GM12878 (cell line): ENCODE measurements around the gene ACTRT3. TPM values are rescaled to one million over a fixed set of nuclear protein-coding genes. Genes with fewer than 3 reads are reported as not detected.
A peak's percentile ranks its signal among the peaks of the same experiment; 100 is the strongest.

Source experiments
- ATF3 ChIP-seq: IDR thresholded peaks from 2 replicates; pipeline ENCODE4 v1.6.1; 2011; ENCODE audit warnings: low read depth, mild to moderate bottlenecking, low read length, moderate library complexity, borderline replicate concordance; ENCODE audit errors: extremely low read depth
- BMI1 ChIP-seq: fragments of 450-650 bp; IDR thresholded peaks from 2 replicates; pipeline ENCODE4 v1.6.1; 2016; ENCODE audit warnings: mild to moderate bottlenecking, moderate library complexity, borderline replicate concordance
- CBFB ChIP-seq: IDR thresholded peaks from 2 replicates; pipeline ENCODE4 v1.6.1; 2016; ENCODE audit warnings: antibody characterized with exemption, low read depth
- CREB1 ChIP-seq: IDR thresholded peaks from 2 replicates; pipeline ENCODE4 v1.6.1; 2012; ENCODE audit warnings: low read depth, mild to moderate bottlenecking, inconsistent platforms
- ESRRA ChIP-seq: IDR thresholded peaks from 2 replicates; pipeline ENCODE4 v1.6.1; 2012; ENCODE audit warnings: mild to moderate bottlenecking, low read length, improper control_type of control experiment
- GABPA ChIP-seq: IDR thresholded peaks from 2 replicates; pipeline ENCODE4 v1.6.1; 2014; ENCODE audit warnings: antibody characterized with exemption, low read depth, mild to moderate bottlenecking, inconsistent platforms
- GATAD2B ChIP-seq: fragments of 450-650 bp; conservative IDR thresholded peaks from 2 replicates; pipeline ENCODE4 v1.6.1; 2017; ENCODE audit warnings: low read depth, mild to moderate bottlenecking, moderate library complexity
- IKZF2 ChIP-seq, 2 experiments: fragments of 450-650 bp; IDR thresholded peaks; 2 replicates each; pipeline ENCODE4 v1.6.1; 2017; ENCODE audit warnings: mild to moderate bottlenecking in 2 of 2, moderate library complexity in 2 of 2
- IRF5 ChIP-seq: fragments of 450-650 bp; IDR thresholded peaks from 2 replicates; pipeline ENCODE4 v1.6.1; 2017; ENCODE audit warnings: borderline replicate concordance
- JUNB ChIP-seq: IDR thresholded peaks from 2 replicates; pipeline ENCODE4 v1.6.1; 2016; ENCODE audit warnings: antibody characterized with exemption, mild to moderate bottlenecking
- KLF5 ChIP-seq: fragments of 450-650 bp; IDR thresholded peaks from 2 replicates; pipeline ENCODE4 v1.6.1; 2014; ENCODE audit warnings: mild to moderate bottlenecking; ENCODE audit not compliant: partially characterized antibody
- NFIC ChIP-seq: IDR thresholded peaks from 2 replicates; pipeline ENCODE4 v1.6.1; 2012; ENCODE audit warnings: low read depth, mild to moderate bottlenecking, inconsistent platforms, low read length, moderate library complexity
- PRDM15 ChIP-seq: fragments of 450-650 bp; formaldehyde crosslinking; IDR thresholded peaks from 2 replicates; pipeline ENCODE4 v1.4.0; 2020; ENCODE audit warnings: mild to moderate bottlenecking, moderate library complexity
- RBBP5 ChIP-seq: fragments of 200-600 bp; sonication (generic); conservative IDR thresholded peaks from 2 replicates; pipeline ENCODE4 v1.6.1; 2016
- RCOR1 ChIP-seq: conservative IDR thresholded peaks from 2 replicates; pipeline ENCODE4 v1.6.1; 2012; ENCODE audit warnings: low read depth, low read length, improper control_type of control experiment
- RUNX3 ChIP-seq: IDR thresholded peaks from 2 replicates; pipeline ENCODE4 v1.6.1; 2012; ENCODE audit warnings: low read length, inconsistent platforms
- SREBF1 ChIP-seq: IDR thresholded peaks from 2 replicates; pipeline ENCODE4 v1.6.1; 2012; ENCODE audit warnings: mild to moderate bottlenecking, low read length
- STAT1 ChIP-seq: fragments of 450-650 bp; conservative IDR thresholded peaks from 2 replicates; pipeline ENCODE4 v1.6.1; 2014; ENCODE audit warnings: antibody characterized with exemption, mild to moderate bottlenecking
- STAT3 ChIP-seq: IDR thresholded peaks from 2 replicates; pipeline ENCODE4 v1.6.1; 2011; ENCODE audit warnings: low read depth, low read length, improper control_type of control experiment
- YBX1 ChIP-seq: fragments of 450-650 bp; IDR thresholded peaks from 2 replicates; pipeline ENCODE4 v1.6.1; 2016; ENCODE audit warnings: antibody characterized with exemption
- ZNF207 ChIP-seq: fragments of 450-650 bp; IDR thresholded peaks from 2 replicates; pipeline ENCODE4 v1.6.1; 2014; ENCODE audit warnings: antibody characterized with exemption, mild to moderate bottlenecking, borderline replicate concordance
- polyA plus RNA-seq, 11 experiments: library from polyadenylated mRNA; depleted of rRNA in 4 of 11; unstranded in 6 of 11; stranded (reverse) in 5 of 11; fragments of >200 nt; fragmentation: Nextera tagmentation in 4 of 11; fragmentation: Illumina TruSeq in 1 of 11; extraction: Ambion mirVana in 4 of 11; extraction: Trizol in 1 of 11; gene quantifications; 1 replicate in 1 of 11; 2 replicates in 10 of 11; pipeline versions ENCODE4 v1.2.1 to v1.2.3, GENCODE V29; 2011 to 2016; ENCODE audit warnings: inconsistent platforms in 2 of 11, missing spikeins in 2 of 11, low read depth in 1 of 11
- total RNA-seq, 4 experiments: library from RNA; depleted of rRNA in 3 of 4; stranded (reverse); fragments of >200 nt in 3 of 4; fragmentation: Illumina TruSeq in 1 of 4; extraction: Trizol in 1 of 4; gene quantifications; 2 replicates each; pipeline versions ENCODE4 v1.2.1 to v1.2.3, GENCODE V29; 2013 to 2021
- TF ChIP-seq, protein P1 (sequence below): fragments of 450-650 bp; IDR thresholded peaks from 2 replicates; pipeline ENCODE4 v1.6.1; 2016; ENCODE audit warnings: mild to moderate bottlenecking
- TF ChIP-seq, protein P2 (sequence below): fragments of 450-650 bp; IDR thresholded peaks from 2 replicates; pipeline ENCODE4 v1.6.1; 2017; ENCODE audit warnings: mild to moderate bottlenecking, low read depth, inconsistent platforms; ENCODE audit not compliant: poor library complexity, severe bottlenecking

ACTRT3 gene
- total and polyA plus RNA-seq, 10 of the 15 experiments (the other 5 are each of a cell fraction or from before 2014, with no cell fraction given) = 0.02 to 0.58 (median 0.11) TPM; not detected in 1

GRCh38 chr3:169764312-169764881 is 5.0 kb downstream of the ACTRT3 start (continued):
- TF ChIP-seq BMI1 (0 out of 2 replicates have a peak, but pooled peaks have one; percentile 6), CBFB (no peak), KLF5 (no peak), JUNB (no peak), RCOR1 (no peak), STAT1 (0 out of 2 replicates have a peak, but pooled peaks have one; percentile 30), IKZF2 (IDR thresholded peaks at IDR 0.05) (peak; percentile 35 to 50; a peak in 3 of 4 replicates), ZNF207 (peak; percentile 34; the same call in 1 of the 2 replicates), ATF3 (no peak), ESRRA (no peak), GABPA (no peak), CREB1 (peak; percentile 53; the same call in 1 of the 2 replicates), YBX1 (no peak), RUNX3 (peak; percentile 12; the same call in 1 of the 2 replicates), STAT3 (no peak), RBBP5 (no peak), IRF5 (no peak), PRDM15 (CRISPR knock-in tag) (no peak), NFIC (no peak), SREBF1 (no peak), GATAD2B (peak; percentile 73)
- TF ChIP-seq, protein P1, sequence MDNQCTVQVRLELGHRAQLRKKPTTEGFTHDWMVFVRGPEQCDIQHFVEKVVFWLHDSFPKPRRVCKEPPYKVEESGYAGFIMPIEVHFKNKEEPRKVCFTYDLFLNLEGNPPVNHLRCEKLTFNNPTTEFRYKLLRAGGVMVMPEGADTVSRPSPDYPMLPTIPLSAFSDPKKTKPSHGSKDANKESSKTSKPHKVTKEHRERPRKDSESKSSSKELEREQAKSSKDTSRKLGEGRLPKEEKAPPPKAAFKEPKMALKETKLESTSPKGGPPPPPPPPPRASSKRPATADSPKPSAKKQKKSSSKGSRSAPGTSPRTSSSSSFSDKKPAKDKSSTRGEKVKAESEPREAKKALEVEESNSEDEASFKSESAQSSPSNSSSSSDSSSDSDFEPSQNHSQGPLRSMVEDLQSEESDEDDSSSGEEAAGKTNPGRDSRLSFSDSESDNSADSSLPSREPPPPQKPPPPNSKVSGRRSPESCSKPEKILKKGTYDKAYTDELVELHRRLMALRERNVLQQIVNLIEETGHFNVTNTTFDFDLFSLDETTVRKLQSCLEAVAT = peak; percentile 54; the same call in 1 of the 2 replicates
- TF ChIP-seq, protein P2, sequence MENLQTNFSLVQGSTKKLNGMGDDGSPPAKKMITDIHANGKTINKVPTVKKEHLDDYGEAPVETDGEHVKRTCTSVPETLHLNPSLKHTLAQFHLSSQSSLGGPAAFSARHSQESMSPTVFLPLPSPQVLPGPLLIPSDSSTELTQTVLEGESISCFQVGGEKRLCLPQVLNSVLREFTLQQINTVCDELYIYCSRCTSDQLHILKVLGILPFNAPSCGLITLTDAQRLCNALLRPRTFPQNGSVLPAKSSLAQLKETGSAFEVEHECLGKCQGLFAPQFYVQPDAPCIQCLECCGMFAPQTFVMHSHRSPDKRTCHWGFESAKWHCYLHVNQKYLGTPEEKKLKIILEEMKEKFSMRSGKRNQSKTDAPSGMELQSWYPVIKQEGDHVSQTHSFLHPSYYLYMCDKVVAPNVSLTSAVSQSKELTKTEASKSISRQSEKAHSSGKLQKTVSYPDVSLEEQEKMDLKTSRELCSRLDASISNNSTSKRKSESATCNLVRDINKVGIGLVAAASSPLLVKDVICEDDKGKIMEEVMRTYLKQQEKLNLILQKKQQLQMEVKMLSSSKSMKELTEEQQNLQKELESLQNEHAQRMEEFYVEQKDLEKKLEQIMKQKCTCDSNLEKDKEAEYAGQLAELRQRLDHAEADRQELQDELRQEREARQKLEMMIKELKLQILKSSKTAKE = no peak
